ENCODE data around the gene MOB3C.

The MOB3C gene

DNA sequence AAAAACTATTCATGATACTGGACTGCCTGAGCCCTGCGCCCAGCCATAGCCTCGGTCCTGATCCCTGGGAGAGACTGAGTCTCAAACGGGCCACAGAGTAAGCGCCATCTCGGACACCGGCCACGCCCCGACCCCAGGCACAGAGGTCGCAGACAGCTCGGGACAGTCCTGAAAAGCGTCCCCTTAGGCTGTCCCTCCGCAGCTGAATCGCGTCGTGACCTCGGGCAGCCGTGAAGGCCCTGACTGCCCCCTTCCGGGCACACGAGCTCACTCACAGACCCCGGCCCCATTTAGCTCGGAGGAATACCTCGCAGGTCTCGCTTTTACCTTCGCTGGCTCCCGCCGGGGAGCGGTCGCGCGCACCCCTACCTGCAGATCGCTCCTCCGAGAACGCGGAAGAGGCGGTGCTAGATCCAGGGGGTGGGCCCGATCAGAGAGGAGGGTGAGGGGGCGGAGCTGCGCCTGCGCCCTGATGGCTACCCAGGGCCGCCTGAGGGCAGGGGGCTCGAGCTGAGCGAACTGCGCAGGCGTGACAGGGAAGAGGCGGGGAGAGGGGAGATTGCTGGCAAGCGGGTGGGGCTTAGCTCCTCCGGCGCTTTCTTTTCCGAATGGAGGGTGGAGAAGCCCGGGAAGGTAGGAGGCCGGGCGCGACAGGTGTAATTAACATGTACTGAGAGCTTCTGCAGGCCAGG, 12.6 kb downstream of the MOB3C start, which contains the start of gene MKNK1:
MKNK1 (minus strand) TSS at position 411 of the 692 bp plus-strand sequence. CDS start 20,941 bp downstream, outside the sequence.
- peak; percentile 95 for DNase-seq

GRCh38 chr1:46603481-46603857, 13.1 kb downstream of the MOB3C start:
- no peak for DNase-seq

- no peak for DNase-seq
Measured at GRCh38 chr1:46601257-46602007, 15.2 kb downstream of the MOB3C start.

GRCh38 chr1:46599059-46599970, 17.3 kb downstream of the MOB3C start:
- no peak for DNase-seq

GRCh38 chr1:46596846-46597245, 19.8 kb downstream of the MOB3C start:
- DNase-seq, result no peak

DNA sequence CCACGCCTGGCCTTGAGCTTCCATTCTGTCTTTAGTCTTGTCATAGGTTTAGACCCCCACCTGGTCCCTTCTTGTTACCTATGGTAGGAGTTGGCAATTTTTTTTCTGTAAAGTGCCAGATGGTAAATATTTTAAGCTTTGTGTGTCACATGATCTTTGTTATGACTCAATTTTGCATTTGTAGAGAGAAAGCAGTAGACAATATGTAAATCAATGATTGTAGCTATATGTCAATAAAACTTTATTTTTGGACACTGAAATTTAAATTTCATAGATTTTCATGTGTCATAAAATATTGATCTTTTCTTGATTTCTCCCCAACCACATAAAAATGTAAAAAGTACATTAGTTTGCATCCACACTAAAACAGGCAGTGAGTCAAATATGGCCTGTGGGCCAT, 20.6 kb downstream of the MOB3C start:
- no peak for DNase-seq

- no peak for DNase-seq
Measured at GRCh38 chr1:46595127-46595526, 21.5 kb downstream of the MOB3C start.

DNA sequence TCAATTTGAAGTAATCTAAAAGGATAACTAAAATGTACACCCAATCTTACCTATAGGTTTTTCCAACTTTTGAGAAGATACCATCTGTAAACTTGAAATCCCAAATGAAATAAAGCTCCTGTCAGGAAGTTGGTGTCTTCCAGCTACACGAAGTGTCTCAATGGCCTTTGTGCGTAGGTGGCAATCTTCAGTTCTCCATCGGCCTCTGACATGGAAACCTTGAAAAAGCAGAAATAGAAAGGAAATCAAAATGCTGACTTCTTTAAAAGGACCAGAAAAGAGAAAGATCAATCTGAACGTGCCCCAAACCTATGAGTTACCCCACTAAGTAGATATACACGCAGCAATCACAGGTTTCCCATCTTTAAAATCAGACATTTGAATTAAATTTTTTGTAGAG, 22.5 kb downstream of the MOB3C start:
- no peak for DNase-seq

GRCh38 chr1:46592823-46593222, 23.8 kb downstream of the MOB3C start:
- no peak for DNase-seq

DNA sequence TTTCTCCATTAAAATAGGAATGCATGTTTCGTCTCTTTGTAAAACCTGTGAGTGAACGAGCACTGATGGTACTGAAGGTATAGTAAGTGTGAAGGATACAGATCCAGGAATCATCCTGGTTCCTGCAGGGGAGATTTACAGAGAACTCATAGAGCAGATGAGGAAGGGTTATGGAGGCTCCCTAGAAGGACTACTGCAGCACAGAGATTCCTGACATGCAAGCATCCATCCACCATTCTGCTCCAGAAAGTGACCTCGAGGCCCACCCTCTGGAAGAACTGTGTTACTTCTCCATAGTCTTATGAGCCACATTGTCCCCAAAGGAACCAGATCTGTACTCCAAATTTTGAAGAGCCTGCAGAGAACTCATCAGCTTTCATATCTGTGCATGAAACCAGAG, 27.1 kb downstream of the MOB3C start:
- no peak for DNase-seq

GRCh38 chr1:46587069-46587468, 29.5 kb downstream of the MOB3C start:
- no peak for DNase-seq

GRCh38 chr1:46585312-46585938, 31.2 kb downstream of the MOB3C start:
- no peak for DNase-seq

DNA sequence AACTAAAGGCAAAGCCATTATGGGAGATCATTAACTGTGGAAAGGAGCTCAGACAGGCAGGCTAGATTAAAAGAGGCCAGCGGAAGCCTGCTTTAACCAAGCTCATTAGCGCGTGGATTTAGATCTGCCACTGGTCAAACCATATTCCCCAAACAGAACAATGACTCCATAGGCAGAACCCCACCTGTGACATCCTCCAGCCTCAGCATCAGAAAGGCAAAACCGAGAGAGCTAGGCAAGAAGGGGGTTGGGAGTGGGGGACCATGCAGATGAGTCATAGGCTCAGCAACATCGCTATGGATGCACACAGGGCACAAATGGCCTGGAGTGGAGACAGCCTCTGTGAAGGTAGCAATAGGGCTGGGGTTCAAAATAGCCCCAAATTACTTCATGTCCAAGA, 33.1 kb downstream of the MOB3C start:
- DNase-seq, result no peak

DNA sequence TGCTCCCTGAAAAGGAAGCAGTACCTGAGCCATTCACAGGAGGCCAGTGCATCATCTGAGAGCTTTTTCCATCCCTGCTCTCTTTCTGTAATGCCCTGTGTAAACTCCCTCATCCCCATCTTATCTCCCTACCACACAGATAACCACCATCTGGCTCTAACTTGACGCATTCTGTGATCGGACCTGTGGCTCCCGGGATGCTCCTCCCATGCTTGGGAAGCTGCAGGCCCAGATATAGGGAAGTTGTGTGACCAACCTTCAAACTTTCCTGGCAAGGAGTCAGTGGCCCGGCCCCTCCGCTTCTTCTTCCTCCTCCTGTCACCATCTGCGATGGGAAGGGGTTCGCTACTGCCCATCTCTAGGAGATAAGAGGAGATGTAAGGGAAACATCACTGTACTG, 33.6 kb downstream of the MOB3C start:
- DNase-seq, result no peak

DNA sequence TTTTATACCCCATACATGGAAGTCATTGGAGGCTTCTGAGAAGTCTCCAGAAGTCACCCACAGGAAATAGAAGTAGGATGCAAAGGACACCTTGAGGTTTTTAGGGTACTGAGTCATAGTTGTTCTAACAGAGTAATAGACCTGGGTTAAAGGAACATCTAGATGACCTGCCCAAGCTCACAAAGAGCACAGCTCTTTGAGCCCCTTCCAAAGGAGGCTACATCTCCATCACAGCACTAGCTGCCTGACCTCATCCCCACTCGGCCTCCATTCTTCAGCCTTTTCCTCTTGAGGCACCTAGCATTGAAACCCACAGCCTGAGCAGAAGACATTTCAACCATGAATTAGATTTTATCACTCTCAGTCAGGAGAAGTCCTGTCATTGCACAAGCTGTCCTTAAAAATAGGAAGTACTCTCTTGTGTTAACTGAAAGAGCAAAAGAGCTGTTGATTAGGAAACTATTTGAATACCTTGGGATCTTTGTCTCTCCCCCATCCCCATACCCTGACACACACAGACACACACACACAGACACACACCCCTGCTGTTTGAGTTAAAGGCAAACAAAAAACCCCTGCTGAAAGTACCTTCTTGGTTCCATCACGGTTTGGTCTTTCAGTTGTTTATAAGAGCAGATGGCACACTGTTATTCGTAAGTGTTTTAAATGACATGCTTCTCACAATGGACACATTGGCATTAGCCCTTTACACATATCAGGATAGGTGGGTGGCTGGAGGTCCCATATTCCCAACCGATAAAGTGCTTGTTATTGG, 34.7 kb downstream of the MOB3C start:
- DNase-seq, result no peak

GRCh38 chr1:46580140-46580903, 36.3 kb downstream of the MOB3C start:
- DNase-seq, result no peak

DNA sequence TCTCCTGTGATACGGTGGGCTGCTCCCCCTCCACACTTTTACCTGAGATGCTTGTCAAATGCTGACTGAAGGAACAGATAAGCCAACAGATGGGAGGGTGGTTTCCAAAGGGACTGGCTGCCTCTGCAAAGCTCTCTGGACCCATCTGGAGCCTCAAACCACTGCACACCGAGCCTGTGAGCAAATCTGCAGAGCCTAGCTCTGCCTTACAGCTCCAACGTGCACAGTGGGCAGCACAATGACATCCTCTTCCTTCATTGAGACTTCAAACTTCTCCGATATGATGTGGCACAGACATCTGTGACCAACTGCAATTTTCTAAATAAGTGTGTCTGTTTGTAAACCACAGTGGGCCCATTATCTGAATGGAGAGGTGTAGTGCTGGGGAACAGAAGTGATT, 38.9 kb downstream of the MOB3C start:
- peak; percentile 38 for DNase-seq

DNA sequence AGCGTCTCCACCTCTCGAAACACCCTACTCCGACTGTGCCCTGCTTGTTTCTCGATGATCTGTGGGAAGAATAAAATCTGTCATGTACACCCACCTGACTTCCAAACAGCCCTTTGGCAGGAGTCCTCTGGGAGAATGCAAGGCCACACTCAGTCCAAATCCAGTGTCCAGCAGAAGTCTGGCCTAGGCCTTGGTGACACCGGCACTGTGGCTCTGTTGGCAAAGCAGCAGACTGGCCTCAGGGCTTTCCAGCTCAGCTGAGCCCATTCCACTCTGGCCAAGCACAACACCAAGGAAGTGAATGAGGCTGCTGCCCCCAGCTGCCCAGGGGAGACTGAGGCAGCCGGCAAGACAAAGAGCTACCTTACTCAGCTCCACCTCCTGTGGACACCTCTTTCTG, 40.0 kb downstream of the MOB3C start:
- DNase-seq, result no peak

DNA sequence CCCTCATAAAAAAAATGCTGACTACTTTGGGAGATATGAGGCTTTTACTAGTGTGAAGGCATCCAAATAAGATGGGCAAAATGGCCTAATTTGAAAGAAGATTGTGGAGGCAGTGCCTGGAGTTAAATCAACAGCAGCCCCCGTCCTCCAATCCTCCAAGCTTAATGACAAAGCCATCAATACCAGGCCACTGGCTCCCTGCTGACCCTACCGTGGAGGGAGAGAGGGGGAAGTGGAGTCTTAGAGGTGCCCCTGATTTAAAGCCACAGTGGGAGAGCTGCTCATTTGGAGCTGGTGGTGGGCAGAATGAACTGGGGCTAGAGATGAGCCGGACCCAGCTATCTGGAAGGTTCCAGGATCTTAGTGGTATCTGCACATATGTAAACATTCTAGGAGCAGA, 40.8 kb downstream of the MOB3C start:
- DNase-seq, result no peak

GRCh38 chr1:46575300-46575699, 41.3 kb downstream of the MOB3C start:
- DNase-seq, result no peak

DNA sequence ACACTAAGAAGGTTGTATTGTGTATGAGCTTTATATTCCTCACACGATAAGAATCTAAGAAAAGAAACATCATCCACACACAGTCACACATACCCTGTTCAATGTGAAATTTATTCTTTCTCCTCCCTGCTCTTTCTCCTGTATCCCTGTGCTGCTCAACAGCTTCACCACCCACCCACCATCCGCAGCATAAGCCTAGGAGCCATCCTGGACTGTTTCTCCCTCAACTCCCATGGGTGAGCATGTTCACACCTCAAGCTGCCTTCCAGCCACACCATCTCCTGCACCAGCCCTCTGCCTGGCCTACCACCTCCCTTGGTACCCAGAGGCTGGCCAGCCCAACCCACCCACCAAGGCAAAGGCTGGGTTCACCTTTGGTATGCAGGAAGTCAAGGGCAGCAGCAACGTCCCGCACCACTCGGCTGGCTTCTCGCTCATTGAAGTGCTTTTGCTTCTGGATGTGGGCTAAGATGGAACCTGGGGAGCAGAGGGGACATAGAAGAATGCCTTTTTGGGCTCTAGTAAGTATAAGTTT, 44.9 kb downstream of the MOB3C start:
- no peak for DNase-seq

Measured in NCI-H2171 (cell line).